Stimulated activated naive CD8-positive, alpha-beta T cell treated with anti-CD3 and anti-CD28 coated beads, Interleukin-15, Interleukin-2, amounts not matched to agents 100 ng/mL and 50 ng/mL, for 24 hours (primary cell): Measurements from ENCODE around the gene PLSCR4.

Experiments
- H3K27ac Mint-ChIP-seq: one replicate; pipeline ENCODE4 v1.8.0; 2021; ENCODE audit warnings: mild to moderate bottlenecking, mixed read lengths
- H3K27me3 Mint-ChIP-seq: one replicate; pipeline ENCODE4 v1.8.0; 2021; ENCODE audit warnings: mixed read lengths
- H3K36me3 Mint-ChIP-seq: one replicate; pipeline ENCODE4 v1.8.0; 2021; ENCODE audit warnings: low read depth, mixed read lengths
- H3K4me1 Mint-ChIP-seq: one replicate; pipeline ENCODE4 v1.8.0; 2021; ENCODE audit warnings: low read depth, mixed read lengths
- H3K4me3 Mint-ChIP-seq: one replicate; pipeline ENCODE4 v1.8.0; 2021; ENCODE audit warnings: mild to moderate bottlenecking, mixed read lengths
- H3K9me3 Mint-ChIP-seq: one replicate; pipeline ENCODE4 v1.8.0; 2021; ENCODE audit warnings: mixed read lengths

The PLSCR4 gene

DNA sequence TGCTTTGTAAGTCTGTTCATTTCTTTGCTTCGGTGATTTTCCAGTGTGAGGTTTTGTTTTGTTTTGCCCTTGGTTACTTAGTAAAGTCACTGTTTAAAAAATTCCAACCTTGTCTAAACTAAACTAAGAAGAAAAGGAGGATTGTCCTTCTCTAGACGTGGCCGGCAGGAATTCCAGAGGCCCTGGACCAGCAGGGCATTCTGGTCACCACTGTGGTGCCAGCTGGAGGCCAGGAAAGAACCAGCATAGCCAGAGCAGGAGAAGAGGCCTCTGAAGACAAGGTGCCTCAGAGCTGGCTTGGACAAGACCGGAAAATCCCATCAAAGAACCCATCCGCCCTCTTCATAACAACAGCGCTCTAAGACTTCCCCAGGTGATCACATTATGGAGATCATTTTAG, 98.1 kb downstream of the PLSCR4 start:
- no peak overlapping the region for H3K27ac Mint-ChIP-seq
- H3K4me1 Mint-ChIP-seq: no peaks in the 10 kb centered on the region
- no peaks in the 10 kb centered on the region for H3K9me3 Mint-ChIP-seq
- peaks cover 11% of the 10 kb centered on the region for H3K27me3 Mint-ChIP-seq
- H3K4me3 Mint-ChIP-seq: no peak overlapping the region
- no peaks in the 10 kb centered on the region for H3K36me3 Mint-ChIP-seq

DNA sequence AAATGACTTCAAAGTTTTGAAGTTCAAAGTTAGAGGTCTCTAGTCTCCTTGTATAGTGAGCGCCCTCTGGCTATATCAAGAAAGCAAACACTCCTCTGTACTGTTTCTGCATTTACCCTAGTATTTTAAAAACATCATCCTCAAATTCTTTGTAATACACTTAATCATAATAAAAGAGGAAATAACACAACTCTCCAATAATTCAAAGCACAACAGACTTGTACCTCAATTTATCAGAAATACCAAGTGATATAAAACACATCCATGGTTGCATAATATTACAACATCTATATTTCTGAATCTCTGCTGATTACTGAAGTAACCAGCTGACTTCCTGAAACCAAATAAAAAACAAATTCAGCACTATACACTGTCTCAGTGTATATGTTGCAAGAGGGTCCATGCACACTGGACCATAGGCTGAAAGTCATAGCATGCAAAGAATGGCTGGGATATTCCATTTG, 102.4 kb downstream of the PLSCR4 start:
- Mint-ChIP-seq H3K36me3 (no peaks in the 10 kb centered on the region), H3K4me1 (no peaks in the 10 kb centered on the region), H3K27me3 (no peaks in the 10 kb centered on the region), H3K27ac (no peak overlapping the region), H3K4me3 (no peak overlapping the region), H3K9me3 (no peaks in the 10 kb centered on the region)

DNA sequence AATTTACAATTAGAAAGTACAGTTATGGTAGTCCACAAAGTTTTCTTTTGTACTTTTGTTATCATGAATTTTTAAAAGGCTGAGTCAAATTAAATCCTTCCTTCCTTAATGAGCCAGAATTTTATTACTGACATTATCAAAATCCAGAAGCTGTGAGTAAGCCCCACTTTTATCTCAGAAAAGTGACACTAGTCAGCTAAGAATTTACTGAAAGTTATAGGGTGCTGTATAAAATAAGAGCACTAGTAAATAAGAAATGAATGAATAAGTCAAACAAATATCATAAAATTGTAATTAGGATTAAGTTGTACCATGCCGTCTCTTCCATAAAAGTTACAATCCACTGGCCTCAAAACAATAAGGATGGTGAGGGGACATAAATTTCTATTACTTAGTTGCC, 105.3 kb downstream of the PLSCR4 start:
- Mint-ChIP-seq H3K27me3 (peaks cover 3% of the 10 kb centered on the region), H3K4me3 (no peak overlapping the region), H3K27ac (no peak overlapping the region), H3K4me1 (no peaks in the 10 kb centered on the region), H3K9me3 (no peaks in the 10 kb centered on the region), H3K36me3 (no peaks in the 10 kb centered on the region)

DNA sequence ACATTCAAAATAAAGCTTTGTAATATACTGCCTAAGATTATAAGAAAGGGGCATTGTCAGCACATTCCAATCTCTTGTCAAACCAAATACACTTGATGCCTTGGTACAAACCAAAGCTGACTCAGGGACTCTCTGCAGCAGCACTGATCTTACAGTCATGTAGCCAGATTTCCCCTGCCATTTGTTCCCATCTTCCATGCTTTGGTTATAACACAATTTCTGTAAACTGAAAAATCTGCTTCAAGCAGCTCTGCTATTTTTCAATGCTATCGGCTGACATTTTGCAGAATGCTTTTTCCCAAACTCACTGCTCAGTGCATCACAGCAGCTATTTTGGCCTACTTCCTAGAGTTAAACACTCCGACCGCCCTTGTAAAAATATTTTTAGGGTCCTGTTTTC, 108.1 kb downstream of the PLSCR4 start:
- Mint-ChIP-seq H3K27ac (no peak overlapping the region), H3K4me3 (no peak overlapping the region), H3K9me3 (no peaks in the 10 kb centered on the region), H3K36me3 (no peaks in the 10 kb centered on the region), H3K27me3 (peaks cover 3% of the 10 kb centered on the region), H3K4me1 (no peaks in the 10 kb centered on the region)
